Liver (tissue), 9 donors: ENCODE data around the gene MCM7. TPM values are rescaled to one million over a fixed set of nuclear protein-coding genes. Genes with fewer than 3 reads are reported as not detected.

ENCODE experiments used
- DNase-seq: peaks from one replicate; pipeline ENCODE4 v3.0.0-alpha.2; 2017; ENCODE audit warnings: low spot score
- H3K27ac ChIP-seq, 2 donors: one replicate each; pipeline ENCODE4 v1.7.0; 2013; ENCODE audit warnings: inconsistent platforms in 2 of 2, low read length in 2 of 2, control low read depth in 1 of 2, low read depth in 1 of 2, mild to moderate bottlenecking in 1 of 2
- H3K27me3 ChIP-seq, 4 donors: one replicate each; pipeline versions ENCODE4 v1.6.1 to v1.7.0; 2013; ENCODE audit warnings: low read length in 3 of 4, inconsistent platforms in 1 of 4, mild to moderate bottlenecking in 1 of 4, moderate library complexity in 1 of 4; ENCODE audit not compliant: control insufficient read depth in 4 of 4, insufficient read depth in 4 of 4
- H3K36me3 ChIP-seq, 4 donors: one replicate each; pipeline versions ENCODE4 v1.6.1 to v1.7.0; 2013; ENCODE audit warnings: low read length in 3 of 4, mild to moderate bottlenecking in 3 of 4, low read depth in 1 of 4, moderate library complexity in 1 of 4; ENCODE audit not compliant: control insufficient read depth in 4 of 4, insufficient read depth in 3 of 4
- H3K4me1 ChIP-seq, 4 donors: one replicate each; pipeline versions ENCODE4 v1.6.1 to v1.7.0; 2013; ENCODE audit warnings: low read length in 3 of 4, mild to moderate bottlenecking in 3 of 4, moderate library complexity in 1 of 4; ENCODE audit not compliant: control insufficient read depth in 4 of 4, insufficient read depth in 4 of 4
- H3K4me3 ChIP-seq, 3 donors: one replicate each; pipeline versions ENCODE4 v1.6.1 to v1.7.0; 2013; ENCODE audit warnings: low read length in 3 of 3, control low read depth in 1 of 3, low read depth in 1 of 3, mild to moderate bottlenecking in 1 of 3
- H3K9ac ChIP-seq, 2 donors: one replicate each; pipeline ENCODE4 v1.7.0; 2013; ENCODE audit warnings: low read length in 2 of 2, mild to moderate bottlenecking in 2 of 2, moderate library complexity in 2 of 2, control low read depth in 1 of 2, low read depth in 1 of 2
- H3K9me3 ChIP-seq, 4 donors: one replicate each; pipeline versions ENCODE4 v1.6.1 to v1.7.0; 2013; ENCODE audit warnings: low read length in 3 of 4; ENCODE audit not compliant: control insufficient read depth in 4 of 4
- ATF3 ChIP-seq: IDR thresholded peaks from 2 replicates; pipeline ENCODE4 v1.6.1; 2016; ENCODE audit warnings: antibody characterized with exemption
- CTCF ChIP-seq: fragments of 150-350 bp; IDR thresholded peaks from 2 replicates; pipeline ENCODE4 v1.5.1; 2017; ENCODE audit warnings: improper control_type of control experiment, low read depth, low read length; ENCODE audit not compliant: missing input control
- GABPA ChIP-seq, 2 donors: IDR thresholded peaks in 1 of 2; conservative IDR thresholded peaks in 1 of 2; 2 replicates each; pipeline ENCODE4 v1.6.1; 2016; ENCODE audit warnings: antibody characterized with exemption in 2 of 2, mild to moderate bottlenecking in 1 of 2, moderate library complexity in 1 of 2
- HNF4G ChIP-seq: IDR thresholded peaks from 2 replicates; pipeline ENCODE4 v1.6.1; 2016; ENCODE audit warnings: antibody characterized with exemption
- JUND ChIP-seq, 2 donors: IDR thresholded peaks; 2 replicates each; pipeline ENCODE4 v1.6.1; 2016; ENCODE audit warnings: antibody characterized with exemption in 2 of 2
- MAX ChIP-seq: IDR thresholded peaks from 2 replicates; pipeline ENCODE4 v1.6.1; 2016; ENCODE audit warnings: antibody characterized with exemption
- NR2F2 ChIP-seq: IDR thresholded peaks from 2 replicates; pipeline ENCODE4 v1.6.1; 2016; ENCODE audit warnings: antibody characterized with exemption
- RAD21 ChIP-seq, 2 donors: IDR thresholded peaks; 2 replicates each; pipeline ENCODE4 v1.6.1; 2016; ENCODE audit warnings: antibody characterized with exemption in 2 of 2, mild to moderate bottlenecking in 2 of 2
- REST ChIP-seq: IDR thresholded peaks from 2 replicates; pipeline ENCODE4 v1.6.1; 2016; ENCODE audit warnings: antibody characterized with exemption, mild to moderate bottlenecking
- RXRA ChIP-seq, 2 donors: IDR thresholded peaks; 2 replicates each; pipeline ENCODE4 v1.6.1; 2017 to 2018; ENCODE audit warnings: antibody characterized with exemption in 2 of 2, mild to moderate bottlenecking in 1 of 2
- TAF1 ChIP-seq: conservative IDR thresholded peaks from 2 replicates; pipeline ENCODE4 v1.6.1; 2016; ENCODE audit warnings: antibody characterized with exemption, mild to moderate bottlenecking
- YY1 ChIP-seq: IDR thresholded peaks from 2 replicates; pipeline ENCODE4 v1.6.1; 2016; ENCODE audit warnings: antibody characterized with exemption, mild to moderate bottlenecking
- ZBTB33 ChIP-seq: IDR thresholded peaks from 2 replicates; pipeline ENCODE4 v1.6.1; 2016; ENCODE audit warnings: antibody characterized with exemption
- WGBS: extraction: QIAGEN DNeasy Blood & Tissue Kit; methylation state at CpG from one replicate; pipeline ENCODE4 v1.1.7; 2013; 5-methylcytosine and 5-hydroxymethylcytosine counted together
- polyA plus RNA-seq, 2 donors: library from polyadenylated mRNA; stranded (reverse) in 1 of 2; unstranded in 1 of 2; fragments of 200-250 nt in 1 of 2; fragments of >200 nt in 1 of 2; fragmentation: Nextera tagmentation in 1 of 2; extraction: Ambion mirVana in 1 of 2; gene quantifications; one replicate each; pipeline versions ENCODE4 v1.2.1 to v1.2.3, GENCODE V29; 2013 to 2015
- total RNA-seq, 2 donors: library from RNA; depleted of rRNA; stranded (reverse); fragments of >200 nt; gene quantifications; one replicate each; pipeline ENCODE4 v1.2.3, GENCODE V29; 2014
- donor health status: healthy.
- donor health status: healthy.
- donor health status: healthy.
- donor health status: healthy.
- donor health status: healthy.

Gene MCM7
- total and polyA plus RNA-seq, 4 donors = 12.6 to 143 (median 17.6) TPM

- Histone ChIP-seq H3K4me3 (peak overlapping the region in 2 of 3 donors; percentile 88 to 90), H3K27me3 (no peaks in the 10 kb centered on the region), H3K27ac (peak overlapping the region; percentile 4 to 99), H3K9ac (peak overlapping the region in 1 of 2 donors; percentile 78), H3K9me3 (no peaks in the 10 kb centered on the region), H3K36me3 (no peaks in the 10 kb centered on the region), H3K4me1 (peaks cover 9 to 39% (median 19%) of the 10 kb centered on the region in 4 donors)
- TF ChIP-seq ATF3 (no peak), ZBTB33 (no peak), HNF4G (no peak), CTCF (no peak), GABPA (IDR thresholded peaks at IDR 0.05 in 1 of 2, conservative IDR thresholded peaks at IDR 0.05 in 1 of 2) (no peak), TAF1 (no peak), RAD21 (IDR thresholded peaks at IDR 0.05) (no peak), NR2F2 (no peak)
- DNase-seq = peak; percentile 62
- WGBS = 13% methylated on average over 37 of the region's 37 CpGs
Observed at GRCh38 chr7:100127866-100128636, 26.9 kb upstream of the MCM7 start.

- Histone ChIP-seq H3K27me3 (no peaks in the 10 kb centered on the region), H3K4me1 (peaks cover 9 to 31% (median 17%) of the 10 kb centered on the region in 4 donors), H3K9me3 (no peaks in the 10 kb centered on the region), H3K4me3 (peak within 1 kb of the TSS; percentile 80 to 90 (median 88)), H3K36me3 (no peaks in the 10 kb centered on the region), H3K9ac (peak within 1 kb of the TSS; percentile 80 to 88), H3K27ac (peak within 1 kb of the TSS; percentile 96 to 99)
- peak; percentile 15 to 39 for TF ChIP-seq RXRA (IDR thresholded peaks at IDR 0.05)
- peak; percentile 98 for TF ChIP-seq YY1
- TF ChIP-seq GABPA (IDR thresholded peaks at IDR 0.05 in 1 of 2, conservative IDR thresholded peaks at IDR 0.05 in 1 of 2) = peak in 1 of 2 donors; percentile 65
- peak; percentile 42 for TF ChIP-seq REST
- peak; percentile 47 for TF ChIP-seq MAX
- no peak for TF ChIP-seq JUND (IDR thresholded peaks at IDR 0.05)
- TF ChIP-seq RAD21 (IDR thresholded peaks at IDR 0.05) = peak in 1 of 2 donors; percentile 17
- peak; percentile 19 for TF ChIP-seq NR2F2
- no peak for TF ChIP-seq ZBTB33
- WGBS = under 1% methylated on average over 85 of the region's 85 CpGs
- peak; percentile 95 for DNase-seq
Observed at GRCh38 chr7:100126931-100127865, 26.0 kb upstream of the MCM7 start, which contains the start of gene MBLAC1. Gene MBLAC1 (plus strand): TSS chr7:100126967. CDS start chr7:100127396, 429 bp downstream.
